Fibroblast of peridontal ligament (primary cell): ENCODE data around the gene SLC7A6.
"Not testable (repeated sequence)": the region's sequence is repeated elsewhere in the genome, so short reads cannot be mapped to it uniquely, and the experiment has no call there.

Experiments used
- DNase-seq: peaks from one replicate; pipeline ENCODE4 v3.0.0-alpha.2; 2010; ENCODE audit errors: extremely low read depth

SLC7A6 gene

GRCh38 chr16:68283801-68284598 lies 19.7 kb downstream of the SLC7A6 start:
- DNase-seq: peak; percentile 71

GRCh38 chr16:68284847-68285246 lies 20.5 kb downstream of the SLC7A6 start:
- DNase-seq: no peak

- DNase-seq: no peak
Measured at GRCh38 chr16:68285683-68286082, 21.4 kb downstream of the SLC7A6 start.

- DNase-seq: no peak
Measured at GRCh38 chr16:68286153-68287074, 22.1 kb downstream of the SLC7A6 start.

GRCh38 chr16:68287276-68288251 lies 23.2 kb downstream of the SLC7A6 start:
- DNase-seq: peak; percentile 91

GRCh38 chr16:68288252-68288650 lies 23.9 kb downstream of the SLC7A6 start:
- no peak for DNase-seq

- not testable (repeated sequence) for DNase-seq
Measured at GRCh38 chr16:68288796-68289195, 24.5 kb downstream of the SLC7A6 start.

- DNase-seq: no peak
Measured at GRCh38 chr16:68289202-68289601, 24.9 kb downstream of the SLC7A6 start.

GRCh38 chr16:68289621-68290329 lies 25.4 kb downstream of the SLC7A6 start:
- no peak for DNase-seq

GRCh38 chr16:68290450-68290849 lies 26.1 kb downstream of the SLC7A6 start:
- DNase-seq: no peak

GRCh38 chr16:68291227-68291626 lies 26.9 kb downstream of the SLC7A6 start:
- DNase-seq: no peak

GRCh38 chr16:68292425-68292824 lies 28.1 kb downstream of the SLC7A6 start:
- DNase-seq: no peak

GRCh38 chr16:68296291-68296690 lies 32.0 kb downstream of the SLC7A6 start:
- DNase-seq: no peak

GRCh38 chr16:68296693-68297092 lies 32.4 kb downstream of the SLC7A6 start:
- no peak for DNase-seq

GRCh38 chr16:68297908-68298307 lies 33.6 kb downstream of the SLC7A6 start:
- DNase-seq: no peak

- DNase-seq: no peak
Measured at GRCh38 chr16:68298312-68298711, 34.0 kb downstream of the SLC7A6 start.

- DNase-seq: peak; percentile 75
Measured at GRCh38 chr16:68298907-68299561, 34.7 kb downstream of the SLC7A6 start.

- no peak for DNase-seq
Measured at GRCh38 chr16:68299571-68300453, 35.5 kb downstream of the SLC7A6 start.

- no peak for DNase-seq
Measured at GRCh38 chr16:68300734-68301459, 36.6 kb downstream of the SLC7A6 start.
